Ectodermal cell (in vitro differentiated cells): Measurements from ENCODE around the gene WIPF1.
A peak's percentile ranks its signal among the peaks of the same experiment; 100 is the strongest.

Experiments
- H3K27ac ChIP-seq: 2 replicates; pipeline ENCODE4 v1.7.0; 2013; ENCODE audit warnings: mild to moderate bottlenecking, low read depth, low read length; ENCODE audit not compliant: insufficient read depth, poor library complexity, severe bottlenecking
- H3K27me3 ChIP-seq: 2 replicates; pipeline ENCODE4 v1.7.0; 2013; ENCODE audit warnings: mild to moderate bottlenecking, low read length; ENCODE audit not compliant: insufficient read depth, control insufficient read depth, poor library complexity, severe bottlenecking
- H3K36me3 ChIP-seq: one replicate; pipeline ENCODE4 v1.7.0; 2013; ENCODE audit warnings: low read length; ENCODE audit not compliant: control insufficient read depth, insufficient read depth
- H3K4me1 ChIP-seq: one replicate; pipeline ENCODE4 v1.7.0; 2013; ENCODE audit warnings: low read length; ENCODE audit not compliant: control insufficient read depth, insufficient read depth
- H3K4me3 ChIP-seq: 2 replicates; pipeline ENCODE4 v1.7.0; 2013; ENCODE audit warnings: low read depth, low read length, control low read depth; ENCODE audit not compliant: insufficient read depth
- H3K9me3 ChIP-seq: 2 replicates; pipeline ENCODE4 v1.7.0; 2013; ENCODE audit warnings: mild to moderate bottlenecking, low read length, moderate library complexity; ENCODE audit not compliant: control insufficient read depth
- WGBS, 2 experiments: methylation state at CpG; one replicate each; pipeline ENCODE4 v1.1.7; 2013; ENCODE audit warnings: missing lambda C conversion rate in 2 of 2; 5-methylcytosine and 5-hydroxymethylcytosine counted together

WIPF1 gene

DNA sequence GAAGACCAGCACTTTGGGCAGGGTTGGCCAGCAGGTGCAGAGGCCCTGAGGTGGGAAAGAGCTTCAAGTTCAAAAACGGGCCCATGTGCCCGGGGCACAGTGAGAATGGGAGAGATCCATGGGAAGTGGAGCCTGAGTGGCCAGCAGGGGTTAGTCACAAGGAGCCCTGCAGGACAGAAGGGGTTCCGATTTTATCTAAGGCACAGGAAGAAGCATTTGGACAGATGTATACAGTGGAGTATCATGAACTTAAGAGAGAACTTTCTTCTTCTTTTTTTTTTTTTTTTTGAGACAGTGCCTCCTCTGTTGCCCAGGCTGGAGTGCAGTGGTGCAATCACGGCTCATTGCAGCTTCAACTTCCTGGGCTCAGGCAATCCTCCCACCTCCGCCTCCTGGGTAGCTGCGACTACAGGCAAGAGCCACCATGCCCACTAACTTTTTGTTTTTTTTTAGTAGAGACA is 24.0 kb downstream of the WIPF1 start:
- no peak overlapping the region for H3K27ac ChIP-seq
- H3K4me1 ChIP-seq = no peaks in the 10 kb centered on the region
- WGBS, 2 experiments = 90 to 94% methylated on average over 6 of the region's 6 CpGs
- H3K27me3 ChIP-seq = no peaks in the 10 kb centered on the region
- no peak overlapping the region for H3K4me3 ChIP-seq
- no peaks in the 10 kb centered on the region for H3K9me3 ChIP-seq
- H3K36me3 ChIP-seq = no peaks in the 10 kb centered on the region

DNA sequence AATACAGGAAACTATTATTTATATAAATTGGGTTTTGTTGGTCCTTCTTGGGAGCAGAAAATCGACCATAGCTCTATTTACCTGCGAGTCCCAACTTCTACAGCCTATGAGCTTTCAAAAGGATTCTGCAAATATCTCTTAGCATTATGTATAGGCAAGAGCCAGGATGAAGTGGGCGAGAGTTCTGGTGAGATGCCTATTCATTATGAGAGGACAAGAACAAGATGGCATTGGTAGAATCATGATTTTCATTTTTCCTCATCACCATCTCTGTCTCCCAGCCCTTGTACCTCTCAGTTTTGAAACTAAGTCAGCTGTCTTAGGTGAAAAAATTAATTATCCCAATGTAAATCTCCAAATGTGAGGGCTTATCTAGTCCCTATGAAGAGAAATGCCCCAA is 25.0 kb downstream of the WIPF1 start:
- 88 to 100% methylated on average over 2 to 3 of the region's 3 CpGs for WGBS, 2 experiments
- Histone ChIP-seq H3K27ac (no peak overlapping the region), H3K4me1 (no peaks in the 10 kb centered on the region), H3K9me3 (no peaks in the 10 kb centered on the region), H3K27me3 (no peaks in the 10 kb centered on the region), H3K36me3 (no peaks in the 10 kb centered on the region), H3K4me3 (no peak overlapping the region)

DNA sequence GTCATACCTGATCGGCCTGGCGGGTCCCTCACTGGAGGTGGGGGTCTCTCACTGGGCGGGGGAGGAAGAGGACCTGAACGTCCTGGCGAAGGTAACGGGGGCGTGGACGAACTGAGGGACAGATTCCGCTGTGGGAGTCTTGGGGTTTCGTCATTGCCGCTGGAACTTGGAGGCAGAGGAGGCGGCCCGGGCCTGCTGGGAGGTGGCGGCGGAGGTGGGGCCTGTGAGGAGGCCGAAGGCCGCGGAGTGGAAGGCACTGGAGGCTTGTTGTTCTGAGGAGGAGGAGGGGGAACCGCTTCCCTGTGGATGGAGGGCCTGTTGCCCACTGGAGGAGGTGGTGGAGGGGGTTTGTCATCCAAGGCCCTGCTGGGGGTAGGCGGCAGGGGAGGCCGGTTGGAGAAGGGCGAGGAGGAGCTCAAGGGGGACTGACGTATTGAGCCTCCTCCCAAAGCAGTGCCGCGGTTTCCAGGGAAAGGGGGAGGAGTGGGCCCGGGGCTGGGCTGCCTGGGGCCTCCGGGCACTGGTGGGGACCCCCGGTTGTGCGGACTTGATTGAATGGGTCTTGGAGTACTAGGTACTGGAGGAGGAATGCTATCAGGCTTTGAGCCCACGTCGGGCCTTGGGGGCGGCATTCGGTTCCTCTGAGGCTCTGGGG is 25.8 kb downstream of the WIPF1 start:
- no peaks in the 10 kb centered on the region for H3K9me3 ChIP-seq
- H3K4me1 ChIP-seq = no peaks in the 10 kb centered on the region
- H3K27ac ChIP-seq = no peak overlapping the region
- 93% methylated on average over 33 of the region's 33 CpGs for WGBS, 2 experiments
- no peaks in the 10 kb centered on the region for H3K36me3 ChIP-seq
- H3K4me3 ChIP-seq = no peak overlapping the region
- no peaks in the 10 kb centered on the region for H3K27me3 ChIP-seq

- Histone ChIP-seq H3K4me3 (no peak overlapping the region), H3K27me3 (no peaks in the 10 kb centered on the region), H3K4me1 (no peaks in the 10 kb centered on the region), H3K36me3 (no peaks in the 10 kb centered on the region), H3K27ac (no peak overlapping the region), H3K9me3 (no peaks in the 10 kb centered on the region)
- 94 to 95% methylated on average over 7 to 8 of the region's 8 CpGs for WGBS, 2 experiments
These were observed 27.2 kb downstream of the WIPF1 start for GRCh38 chr2:174570318-174570958.

- H3K4me1 ChIP-seq = no peaks in the 10 kb centered on the region
- WGBS, 2 experiments = 100% methylated on average over 1 of the region's 1 CpG; no CpG with 5 or more reads in 1 of the 2 experiments
- no peaks in the 10 kb centered on the region for H3K36me3 ChIP-seq
- no peaks in the 10 kb centered on the region for H3K9me3 ChIP-seq
- H3K27me3 ChIP-seq = no peaks in the 10 kb centered on the region
- no peak overlapping the region for H3K4me3 ChIP-seq
- H3K27ac ChIP-seq = no peak overlapping the region
These were observed 27.9 kb downstream of the WIPF1 start for GRCh38 chr2:174569678-174570077.

GRCh38 chr2:174568425-174568824 is 29.2 kb downstream of the WIPF1 start:
- no peak overlapping the region for H3K27ac ChIP-seq
- no peak overlapping the region for H3K4me3 ChIP-seq
- H3K27me3 ChIP-seq = no peaks in the 10 kb centered on the region
- H3K4me1 ChIP-seq = no peaks in the 10 kb centered on the region
- H3K36me3 ChIP-seq = no peaks in the 10 kb centered on the region
- no peaks in the 10 kb centered on the region for H3K9me3 ChIP-seq

DNA sequence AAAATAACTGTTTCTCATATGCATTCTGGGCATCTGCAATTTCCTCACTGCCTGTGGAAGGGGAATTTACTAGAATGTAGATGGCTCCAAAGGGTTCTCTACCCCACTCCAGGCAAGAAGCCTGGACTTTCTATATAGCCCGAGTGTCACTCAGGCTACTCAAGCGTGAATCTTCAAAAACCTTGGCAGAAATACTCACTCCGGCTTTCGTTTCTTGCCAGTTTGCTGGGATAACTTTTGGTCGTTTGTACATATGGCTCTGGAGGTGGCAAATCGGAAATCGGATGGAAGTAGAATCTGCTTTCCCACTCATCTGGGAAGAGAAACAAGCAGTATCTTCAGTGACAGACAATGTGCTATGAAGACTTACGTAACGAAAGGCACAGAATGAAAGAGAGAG is 30.7 kb downstream of the WIPF1 start:
- WGBS, 2 experiments = 94 to 99% methylated on average over 9 of the region's 9 CpGs
- H3K27me3 ChIP-seq = no peaks in the 10 kb centered on the region
- no peak overlapping the region for H3K27ac ChIP-seq
- no peak overlapping the region for H3K4me3 ChIP-seq
- H3K9me3 ChIP-seq = no peaks in the 10 kb centered on the region
- H3K4me1 ChIP-seq = no peaks in the 10 kb centered on the region
- H3K36me3 ChIP-seq = no peaks in the 10 kb centered on the region

- Histone ChIP-seq H3K9me3 (no peaks in the 10 kb centered on the region), H3K4me3 (no peak overlapping the region), H3K4me1 (no peaks in the 10 kb centered on the region), H3K27me3 (no peaks in the 10 kb centered on the region), H3K36me3 (no peaks in the 10 kb centered on the region), H3K27ac (no peak overlapping the region)
- WGBS, 2 experiments = 97 to 99% methylated on average over 3 of the region's 5 CpGs
These were observed 33.9 kb downstream of the WIPF1 start for GRCh38 chr2:174563530-174564282.

GRCh38 chr2:174561972-174562370 is 35.6 kb downstream of the WIPF1 start:
- WGBS, 2 experiments = 89 to 97% methylated on average over 5 of the region's 5 CpGs
- Histone ChIP-seq H3K36me3 (no peaks in the 10 kb centered on the region), H3K4me3 (no peak overlapping the region), H3K4me1 (no peaks in the 10 kb centered on the region), H3K27me3 (no peaks in the 10 kb centered on the region), H3K9me3 (no peaks in the 10 kb centered on the region), H3K27ac (no peak overlapping the region)

GRCh38 chr2:174561283-174561971 is 36.2 kb downstream of the WIPF1 start:
- Histone ChIP-seq H3K27ac (peak overlapping the region; percentile 36), H3K27me3 (no peaks in the 10 kb centered on the region), H3K9me3 (no peaks in the 10 kb centered on the region), H3K4me1 (no peaks in the 10 kb centered on the region), H3K4me3 (no peak overlapping the region), H3K36me3 (no peaks in the 10 kb centered on the region)
- WGBS, 2 experiments = 80 to 81% methylated on average over 8 of the region's 8 CpGs
